GM12892 (cell line): ENCODE measurements around the gene GNB1L.

ENCODE experiments used
- POLR2A ChIP-seq: IDR thresholded peaks from 2 replicates; pipeline ENCODE4 v1.6.1; 2011; ENCODE audit warnings: low read depth, low read length, control low read depth
- POLR2AphosphoS5 ChIP-seq: IDR thresholded peaks from 2 replicates; pipeline ENCODE4 v1.6.1; 2011; ENCODE audit warnings: low read depth, low read length, control low read depth
- TAF1 ChIP-seq: IDR thresholded peaks from 2 replicates; pipeline ENCODE4 v1.6.1; 2011; ENCODE audit warnings: low read depth, mild to moderate bottlenecking, control low read depth, low read length, borderline replicate concordance

DNA sequence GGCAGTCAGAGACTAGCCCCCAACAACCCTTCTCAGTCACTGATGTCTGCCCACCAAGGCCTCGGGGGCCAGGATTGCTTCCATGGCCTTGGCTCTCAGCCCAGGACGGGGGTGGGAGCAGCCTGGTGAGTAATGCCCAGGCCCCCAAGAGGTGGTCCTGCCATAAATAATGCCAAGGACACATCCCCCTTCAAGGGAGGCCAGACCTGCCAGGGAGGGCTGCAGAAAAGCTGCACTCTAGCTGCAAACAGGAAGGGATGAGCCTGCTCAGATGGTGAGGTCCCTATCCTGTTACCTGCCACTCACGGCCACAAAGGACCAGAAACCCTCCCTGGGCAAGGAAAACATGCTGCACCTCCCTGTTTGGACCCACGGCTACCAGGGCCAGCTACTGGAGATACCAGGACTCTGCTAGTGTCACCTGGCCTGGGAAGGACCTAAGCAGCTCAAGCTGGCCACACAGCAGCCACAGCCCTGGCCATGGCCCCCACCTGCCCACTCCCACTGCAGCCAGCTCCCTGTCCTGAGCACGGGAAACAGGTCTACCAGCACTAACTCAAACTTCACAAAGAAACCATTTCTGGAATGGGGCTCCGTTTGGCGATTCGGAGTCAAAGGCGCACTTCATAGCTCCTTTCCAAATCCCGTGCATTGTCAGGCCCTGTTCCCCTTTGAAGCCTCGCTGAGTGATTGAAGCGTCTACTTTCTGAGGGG lies 12.1 kb downstream of the GNB1L start:
- TF ChIP-seq TAF1: no peak
- TF ChIP-seq POLR2A: no peak
- TF ChIP-seq POLR2AphosphoS5: no peak
